HK-2 (cell line): ENCODE results near the gene RIOK3.

ENCODE experiments used
- DNase-seq: peaks from one replicate; pipeline ENCODE4 v3.0.0-alpha.2; 2018; ENCODE audit not compliant: unreplicated experiment

Gene RIOK3

GRCh38 chr18:23529604-23530003 is 76.5 kb downstream of the RIOK3 start:
- DNase-seq = peak; percentile 20

- DNase-seq = no peak
These were observed 77.1 kb downstream of the RIOK3 start for GRCh38 chr18:23530195-23530594.

DNA sequence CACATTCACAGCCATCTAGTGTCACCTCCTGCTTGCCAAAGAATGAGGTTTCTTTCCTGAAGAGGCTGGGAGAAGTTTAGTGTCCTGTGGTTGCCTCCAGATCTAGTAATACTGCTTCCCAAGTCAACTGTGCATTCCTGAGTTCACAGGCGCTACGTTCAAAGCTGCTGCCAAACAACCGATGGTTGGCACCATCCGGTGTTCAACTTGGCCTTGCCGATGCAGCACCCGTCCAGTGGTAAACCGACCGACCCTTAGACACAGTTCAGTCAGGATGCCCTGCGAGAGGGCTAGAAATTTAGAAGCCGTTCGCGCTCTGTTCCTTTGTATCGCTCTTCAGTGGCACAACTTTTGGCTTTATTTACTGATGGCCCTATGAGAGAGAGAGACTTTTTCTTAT is 78.8 kb downstream of the RIOK3 start:
- no peak for DNase-seq
